SKM-1 treated with dmso at 0.1 percent for 144 hours (cell line): ENCODE measurements around the gene RXRA.
A peak's percentile ranks its signal among the peaks of the same experiment; 100 is the strongest.

Experiments
- DNase-seq: peaks from one replicate; lab custom pipeline; 2025; ENCODE audit not compliant: unreplicated experiment; lab: John Stamatoyannopoulos, UW

The RXRA gene

DNA sequence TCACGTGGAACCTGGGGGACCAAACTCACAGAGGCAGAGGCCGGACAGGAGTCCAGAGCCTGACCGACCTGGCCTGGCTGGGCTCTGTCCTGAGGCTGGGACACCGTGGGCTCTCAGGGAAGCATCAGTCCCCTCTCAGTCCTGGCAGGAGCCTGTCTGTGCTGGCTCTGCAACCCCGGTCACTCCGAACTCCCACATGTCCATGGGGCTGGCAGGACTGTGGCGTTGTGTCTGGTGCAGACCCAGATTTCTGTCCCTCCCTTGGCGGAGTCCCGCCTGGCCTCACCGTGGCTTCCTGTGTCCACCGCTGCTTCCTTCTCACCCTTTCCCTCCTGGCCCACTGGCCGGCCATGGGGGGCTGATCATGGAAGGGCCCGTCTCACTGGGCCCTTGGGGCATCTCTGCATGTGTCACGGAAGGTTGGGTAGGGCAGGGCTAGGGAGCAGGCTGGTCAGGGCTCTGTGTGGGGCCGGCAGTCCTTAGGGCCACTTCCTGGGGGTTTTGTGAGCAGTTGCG, 68.8 kb downstream of the RXRA start:
- DNase-seq = no peak

DNA sequence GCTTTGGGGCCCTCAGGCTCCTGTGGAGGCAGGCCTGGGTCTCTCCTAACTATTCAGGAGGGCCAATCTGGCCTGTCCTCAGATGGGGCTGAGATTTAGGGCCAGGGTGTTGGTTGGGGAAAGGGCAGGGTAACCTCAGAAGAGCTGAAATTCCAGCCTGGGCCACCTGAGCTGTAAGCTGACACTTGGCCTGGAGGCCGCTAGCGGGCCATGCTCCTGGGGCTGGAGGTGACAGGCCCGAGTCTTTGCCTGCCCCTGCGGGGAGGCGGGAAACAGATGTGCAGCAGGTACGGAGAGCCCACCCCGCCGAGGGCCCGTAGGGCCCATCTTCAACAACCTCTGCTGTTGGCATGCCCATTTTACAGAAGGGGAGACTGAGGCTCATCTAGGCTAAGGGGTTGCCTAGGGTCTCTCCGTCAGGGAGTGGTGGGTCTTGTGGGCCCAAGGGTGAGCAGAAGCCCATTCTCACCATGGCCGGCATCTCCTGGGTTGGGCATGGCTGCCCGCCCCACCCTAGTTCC, 69.5 kb downstream of the RXRA start:
- no peak for DNase-seq

DNA sequence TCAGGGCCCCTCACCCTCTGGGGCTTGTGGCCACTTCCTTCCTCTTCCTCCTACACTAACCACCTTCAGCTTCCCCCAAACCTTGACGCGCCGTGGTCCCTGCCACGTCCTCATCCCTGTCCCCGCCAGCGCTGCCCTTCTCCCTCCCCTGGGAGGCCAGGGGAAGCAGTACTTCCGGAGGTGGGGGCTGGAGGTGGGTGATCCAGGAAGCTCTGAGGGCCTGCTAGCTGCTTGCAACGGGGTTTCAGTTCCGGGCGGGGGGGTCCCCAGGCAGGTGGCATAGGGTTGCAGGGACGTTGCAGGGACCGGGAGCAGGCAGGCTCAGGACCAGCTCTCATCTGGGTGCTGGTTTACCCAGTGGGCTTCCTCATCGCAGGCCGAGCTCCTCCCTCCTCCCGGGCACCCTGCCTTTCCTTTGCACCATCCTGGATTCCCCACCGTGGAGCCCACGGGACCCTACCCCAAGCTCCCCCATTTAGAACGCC, 70.0 kb downstream of the RXRA start:
- peak; percentile 87 for DNase-seq

- no peak for DNase-seq
Observed at GRCh38 chr9:134396825-134397224, 70.6 kb downstream of the RXRA start.

DNA sequence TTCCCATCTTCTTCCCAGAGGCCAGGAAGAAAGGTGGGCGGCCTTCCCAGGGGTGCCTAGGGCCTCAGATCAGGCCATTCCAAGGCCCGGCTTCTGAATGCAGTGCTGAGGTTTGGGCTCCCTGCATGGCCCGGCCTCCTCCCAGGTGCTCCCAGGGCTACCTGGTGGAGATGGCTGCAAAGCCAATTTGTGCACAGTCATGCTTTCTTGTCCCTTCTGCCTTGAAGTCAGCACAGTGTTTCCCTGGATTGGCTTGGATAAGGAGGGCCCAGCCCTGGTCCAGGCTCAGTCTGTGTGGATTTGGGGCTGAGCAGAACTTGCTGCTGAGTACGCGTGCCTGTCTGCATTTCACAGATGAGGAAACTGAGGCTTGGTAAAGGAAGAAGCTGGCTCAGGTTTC, 72.5 kb downstream of the RXRA start:
- no peak for DNase-seq

- DNase-seq = peak; percentile 22
Observed at GRCh38 chr9:134399435-134400056, 73.3 kb downstream of the RXRA start.

GRCh38 chr9:134400283-134400682, 74.0 kb downstream of the RXRA start:
- DNase-seq = no peak

DNA sequence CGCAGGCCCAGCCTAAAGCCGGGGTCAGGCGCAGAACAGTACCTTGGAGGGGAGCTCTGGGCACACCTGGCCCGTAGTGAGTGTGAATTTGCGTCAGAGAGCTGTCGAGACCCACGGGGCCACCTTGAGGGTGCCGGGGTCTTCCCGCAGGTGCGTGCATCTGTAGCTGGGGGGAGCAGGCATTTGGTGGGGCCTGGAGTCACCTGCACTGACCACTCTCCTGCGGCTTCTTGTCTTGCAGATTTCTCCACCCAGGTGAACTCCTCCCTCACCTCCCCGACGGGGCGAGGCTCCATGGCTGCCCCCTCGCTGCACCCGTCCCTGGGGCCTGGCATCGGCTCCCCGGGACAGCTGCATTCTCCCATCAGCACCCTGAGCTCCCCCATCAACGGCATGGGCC, 75.1 kb downstream of the RXRA start:
- no peak for DNase-seq

DNA sequence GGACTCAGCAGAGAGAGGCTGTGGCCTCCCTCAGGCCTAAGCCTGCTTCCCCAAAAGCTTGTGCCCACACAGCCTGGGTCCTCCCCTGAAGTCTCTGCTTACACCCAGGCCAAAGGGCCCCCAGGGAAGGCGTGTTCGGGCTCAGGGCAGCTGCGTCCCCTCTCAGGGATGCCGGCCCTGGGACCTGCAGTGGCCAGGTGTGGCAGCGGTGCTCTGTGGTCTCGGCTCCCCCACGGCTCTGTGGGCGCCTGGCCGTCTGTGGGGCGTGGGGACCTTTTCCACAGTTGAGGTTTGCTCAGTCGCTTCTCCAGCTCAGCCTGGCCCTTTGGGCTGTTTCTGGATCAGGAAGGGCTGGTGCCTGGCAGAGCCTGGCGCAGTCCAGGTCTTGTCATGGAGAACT, 75.9 kb downstream of the RXRA start:
- no peak for DNase-seq

GRCh38 chr9:134403292-134403681, 77.0 kb downstream of the RXRA start:
- no peak for DNase-seq

DNA sequence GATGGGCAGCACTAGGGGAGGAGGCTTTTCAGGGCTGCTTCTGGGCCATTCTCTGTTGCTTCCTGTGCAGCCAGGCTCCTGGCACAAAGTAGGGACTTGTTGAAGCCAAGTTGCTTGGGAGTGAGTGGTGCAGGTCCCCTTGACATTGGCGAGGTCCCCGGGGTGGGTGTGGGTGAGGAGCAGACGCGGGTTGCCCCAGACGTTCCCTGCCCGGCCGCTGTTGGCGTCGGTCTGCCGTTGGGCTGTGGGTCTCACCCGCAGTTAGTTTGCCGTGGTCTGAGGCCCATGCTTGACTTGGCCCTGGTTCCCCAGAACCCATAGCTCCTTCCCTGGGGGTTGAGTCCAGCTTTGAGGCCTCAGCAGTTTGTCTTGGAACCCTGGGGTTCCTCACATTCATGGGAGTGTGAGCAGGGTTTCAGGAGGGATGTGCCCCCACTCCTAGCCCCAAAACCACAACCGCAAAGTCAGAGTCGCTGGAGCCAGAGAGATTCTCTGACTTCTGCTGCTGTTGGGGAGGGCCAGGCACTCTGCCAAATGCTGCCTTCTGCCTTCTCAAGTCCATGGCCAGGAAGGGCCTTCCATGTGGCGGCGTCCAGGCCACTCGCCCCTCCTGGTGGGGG, 77.5 kb downstream of the RXRA start:
- DNase-seq = peak; percentile 80

DNA sequence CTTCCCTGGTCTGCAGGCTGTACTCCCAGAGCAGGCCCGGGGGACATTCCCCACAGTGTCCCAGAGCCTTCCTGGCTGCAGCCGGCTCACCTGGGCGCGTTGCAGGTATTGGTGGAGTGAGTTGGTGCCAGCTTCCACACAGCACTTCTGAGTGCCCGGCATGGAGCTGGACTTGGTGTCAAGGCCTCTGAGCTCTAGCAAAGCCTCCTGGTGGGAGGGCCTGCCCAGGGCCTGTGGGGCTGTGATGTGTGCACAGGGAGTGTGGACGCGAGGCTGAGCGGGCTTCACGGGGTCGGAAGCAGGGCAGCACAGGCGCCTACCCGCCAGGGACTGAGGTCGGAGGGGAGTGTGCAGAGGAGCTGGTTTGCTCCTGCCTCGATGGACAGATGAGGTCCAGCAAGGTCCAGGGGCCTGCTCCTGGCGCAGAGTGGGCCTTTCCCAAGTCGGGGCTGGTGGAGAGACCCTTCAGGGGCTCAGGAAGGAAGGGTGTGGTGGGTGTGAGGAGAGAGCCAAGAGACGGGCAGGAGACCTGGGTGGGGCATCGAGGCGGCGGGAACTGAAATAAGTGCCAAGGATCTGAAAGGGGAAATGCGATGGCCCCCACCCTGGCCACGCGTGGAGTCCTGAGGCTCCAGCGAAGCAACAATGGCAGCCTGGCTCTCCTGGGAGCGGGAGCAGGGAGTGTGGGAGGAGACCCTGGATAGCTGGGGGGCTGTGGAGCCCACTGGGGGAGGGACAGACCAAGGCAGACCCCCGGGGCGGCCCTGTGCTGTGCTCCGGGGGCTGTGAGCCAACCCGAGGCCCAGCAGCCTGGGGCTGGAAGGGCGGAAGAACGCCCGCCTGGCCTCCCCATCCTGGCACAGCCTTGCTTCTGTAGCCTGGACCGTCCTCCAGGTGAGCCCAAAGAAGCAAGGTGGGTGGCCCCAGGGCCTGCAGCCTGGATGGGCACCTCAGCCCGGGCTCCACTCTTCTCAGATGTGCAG, 78.4 kb downstream of the RXRA start:
- DNase-seq = no peak

DNA sequence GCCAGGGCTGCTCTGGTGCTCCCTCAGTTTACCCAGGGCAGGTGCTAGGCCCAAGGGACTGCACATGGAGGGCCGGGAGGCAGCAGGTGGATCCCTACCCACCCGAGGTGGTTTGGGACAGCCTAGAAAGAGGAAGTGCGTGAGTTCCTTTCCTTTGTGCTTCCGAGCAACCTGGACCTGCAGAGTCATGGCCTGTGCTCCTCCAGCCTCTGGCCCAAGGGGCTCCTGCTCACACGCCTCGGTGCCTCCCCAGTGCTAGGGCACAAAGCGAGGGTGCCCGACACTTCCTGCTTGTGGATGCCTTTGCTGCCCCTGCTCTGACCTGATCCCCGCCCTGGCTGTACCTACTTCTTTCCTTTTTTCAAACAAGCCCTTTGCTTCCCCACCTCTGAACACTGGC, 79.3 kb downstream of the RXRA start:
- peak; percentile 54 for DNase-seq

- DNase-seq = no peak
Observed at GRCh38 chr9:134406366-134407120, 80.3 kb downstream of the RXRA start.

DNA sequence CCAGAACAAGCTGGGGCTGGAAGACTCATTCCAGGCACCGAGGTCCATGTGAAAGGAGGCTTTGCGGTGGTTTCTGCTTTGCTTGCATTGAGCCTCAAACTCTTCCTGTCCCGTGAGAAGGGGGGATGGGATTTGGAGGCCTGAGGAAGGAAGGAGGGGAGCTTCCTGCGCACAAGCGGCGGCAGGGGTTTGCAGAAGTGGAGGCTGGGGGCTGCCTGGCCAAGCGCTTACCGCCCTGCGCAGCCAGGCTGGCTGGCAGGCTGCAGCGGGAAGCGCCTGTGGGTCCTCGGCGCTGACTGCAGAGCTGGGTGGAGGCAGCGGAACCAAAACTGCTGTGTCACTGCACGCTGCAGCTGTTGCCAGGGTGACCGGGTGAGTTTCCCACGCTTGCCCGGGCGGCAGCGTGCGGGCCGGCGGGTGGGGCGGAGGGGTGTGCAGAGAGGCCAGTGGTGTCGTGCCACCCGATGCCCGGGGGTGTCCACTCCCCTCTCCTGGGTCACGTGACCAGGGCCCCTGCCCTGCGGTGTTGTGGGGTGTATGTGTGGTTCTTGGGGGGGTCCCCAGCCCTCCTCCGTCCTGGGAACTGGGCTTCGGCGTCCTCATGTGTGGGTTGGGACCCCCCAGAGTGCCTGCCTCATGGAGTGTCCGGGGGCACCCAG, 81.0 kb downstream of the RXRA start:
- peak; percentile 96 for DNase-seq

DNA sequence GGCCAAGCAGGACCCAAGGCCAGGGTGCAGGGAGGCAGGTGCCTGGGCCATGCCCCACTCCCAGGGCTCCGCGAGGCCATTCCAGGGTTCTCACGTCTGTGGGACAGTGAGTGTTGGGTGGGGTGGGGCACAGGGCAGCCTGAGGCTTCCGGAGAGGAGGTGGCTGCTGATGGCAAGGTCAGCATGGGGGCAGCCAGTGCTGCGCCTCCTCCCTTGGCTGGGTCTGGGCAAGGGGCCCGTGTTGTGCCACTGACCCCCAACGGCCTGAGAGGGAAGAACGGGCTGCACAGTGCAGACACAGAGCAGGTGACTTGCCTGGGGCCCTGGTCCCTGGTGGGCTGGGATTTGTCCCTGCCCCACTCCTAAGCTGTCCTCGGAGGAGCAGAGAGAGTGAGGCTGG, 82.1 kb downstream of the RXRA start:
- DNase-seq = no peak

DNA sequence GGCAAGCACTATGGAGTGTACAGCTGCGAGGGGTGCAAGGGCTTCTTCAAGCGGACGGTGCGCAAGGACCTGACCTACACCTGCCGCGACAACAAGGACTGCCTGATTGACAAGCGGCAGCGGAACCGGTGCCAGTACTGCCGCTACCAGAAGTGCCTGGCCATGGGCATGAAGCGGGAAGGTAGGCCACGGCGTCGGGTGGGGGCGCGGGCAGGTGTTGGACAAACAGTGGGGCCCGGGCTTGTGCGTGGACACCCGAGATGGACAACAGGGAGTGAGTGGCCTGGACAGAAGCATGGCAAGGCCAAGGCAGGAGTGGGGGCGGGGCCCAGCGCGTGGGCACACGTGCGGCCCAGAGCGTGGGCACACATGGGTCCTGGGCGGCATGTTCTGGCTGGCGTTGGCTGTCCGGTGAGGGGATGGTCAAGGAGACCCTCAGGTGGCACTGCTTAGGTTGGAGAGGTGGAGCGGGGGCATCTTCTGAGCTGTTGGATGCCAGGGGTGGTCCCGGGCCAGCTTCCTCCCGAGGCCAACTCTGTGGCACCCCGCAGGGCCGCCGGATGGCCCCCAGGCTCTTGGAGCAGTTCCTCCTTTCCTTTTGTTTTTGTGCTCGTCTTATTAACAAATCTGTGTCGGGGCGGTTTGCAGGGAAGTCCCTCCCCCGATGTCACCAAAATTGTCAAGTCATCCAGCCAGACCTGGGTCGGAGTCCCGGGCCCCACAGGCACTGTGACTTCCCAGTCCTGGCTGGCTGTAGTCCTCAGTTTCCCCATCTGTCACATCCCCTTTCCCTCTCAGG, 82.9 kb downstream of the RXRA start:
- peak; percentile 41 for DNase-seq

DNA sequence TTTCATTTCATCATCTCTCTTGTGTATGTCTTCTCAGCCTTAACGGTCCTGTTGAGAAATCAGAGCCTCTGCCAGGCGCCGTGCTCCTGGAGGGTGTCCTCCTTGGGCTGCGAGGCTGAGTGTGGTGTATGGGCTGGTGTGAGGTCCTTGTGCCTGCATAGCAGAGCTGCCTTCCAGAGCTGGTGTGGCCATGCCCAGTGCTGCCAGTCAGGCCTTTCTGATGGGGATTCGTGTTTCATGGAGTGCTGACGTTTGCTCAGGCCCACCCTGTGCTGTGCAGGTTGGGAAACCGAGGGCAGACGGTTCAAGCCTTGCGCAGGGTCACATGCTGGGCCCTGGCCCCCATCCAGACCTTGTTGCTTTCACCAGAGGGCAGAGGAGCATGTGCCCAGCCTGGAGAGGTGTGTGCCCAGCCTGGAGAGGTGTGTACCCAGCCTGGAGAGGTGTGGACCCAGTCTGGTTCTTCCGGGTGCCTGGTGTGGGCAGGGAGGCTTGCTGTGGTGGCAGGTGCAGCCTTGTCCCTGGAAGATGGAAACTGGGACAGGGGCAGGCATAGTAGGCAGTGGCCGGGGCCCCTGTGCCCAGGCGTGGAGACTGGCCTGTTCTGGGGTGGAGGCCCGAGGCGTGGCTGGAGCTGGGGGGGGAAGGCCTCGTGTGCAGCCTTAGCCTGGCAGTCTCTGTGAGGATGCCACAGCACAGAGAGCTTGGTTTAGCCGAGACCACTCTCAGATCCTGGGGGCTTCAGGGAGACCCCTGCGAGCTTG, 84.0 kb downstream of the RXRA start:
- peak; percentile 34 for DNase-seq

DNA sequence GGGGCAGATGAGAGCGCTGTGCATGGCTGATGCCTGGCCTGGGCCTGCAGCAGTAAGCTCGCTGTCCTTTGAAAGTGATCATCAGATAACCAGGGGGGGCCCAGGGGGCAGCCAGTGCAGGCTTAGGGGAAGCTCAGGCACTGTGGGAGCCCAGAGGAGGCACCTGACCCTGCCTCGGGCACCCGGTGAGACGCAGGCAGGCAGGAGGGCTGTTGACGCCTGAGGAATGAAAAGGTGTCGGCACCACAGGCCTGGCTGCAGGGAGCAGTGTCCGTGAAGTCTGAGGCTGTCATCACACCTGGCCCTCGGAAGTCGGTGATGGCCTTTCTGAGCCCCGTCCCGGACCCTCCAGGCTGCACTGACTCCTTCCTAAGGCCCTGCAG, 84.6 kb downstream of the RXRA start:
- no peak for DNase-seq
